Dendritic cell treated with granulocyte-macrophage colony-stimulating factor and Interleukin-4, amounts not matched to agents 40 ng/mL and 50 ng/mL, for 4 days (primary cell): Measurements from ENCODE around the gene NLRP11.
"Not testable (repeated sequence)": the region's sequence is repeated elsewhere in the genome, so short reads cannot be mapped to it uniquely, and the experiment has no call there.

Experiments used
- H3K27ac Mint-ChIP-seq: one replicate; pipeline ENCODE4 v1.8.0; 2022; ENCODE audit warnings: mild to moderate bottlenecking, mixed read lengths
- H3K27me3 Mint-ChIP-seq: one replicate; pipeline ENCODE4 v1.8.0; 2022; ENCODE audit warnings: mild to moderate bottlenecking, mixed read lengths
- H3K36me3 Mint-ChIP-seq: one replicate; pipeline ENCODE4 v1.8.0; 2022; ENCODE audit warnings: low read depth, mixed read lengths
- H3K4me1 Mint-ChIP-seq: one replicate; pipeline ENCODE4 v1.8.0; 2022; ENCODE audit warnings: low read depth, mixed read lengths
- H3K4me3 Mint-ChIP-seq: one replicate; pipeline ENCODE4 v1.8.0; 2022; ENCODE audit warnings: mild to moderate bottlenecking, moderate library complexity, mixed read lengths
- H3K9me3 Mint-ChIP-seq: one replicate; pipeline ENCODE4 v1.8.0; 2022; ENCODE audit warnings: mixed read lengths
- intact Hi-C: fragments of 100-400 bp; cut with micrococcal nuclease; formaldehyde crosslinking; loops from one replicate; pipeline ENCODE4 v1.15.0; 2022

The NLRP11 gene

GRCh38 chr19:55756808-55757207 is 75.0 kb downstream of the NLRP11 start:
- intact Hi-C loops, H3K4me3 Mint-ChIP-seq, H3K27me3 Mint-ChIP-seq, H3K4me1 Mint-ChIP-seq, H3K36me3 Mint-ChIP-seq, H3K27ac Mint-ChIP-seq: not testable (repeated sequence)
- H3K9me3 Mint-ChIP-seq = peaks cover 49% of the 10 kb centered on the region

- intact Hi-C loops = no loop called here
- Mint-ChIP-seq H3K27me3 (no peaks in the 10 kb centered on the region), H3K27ac (no peak overlapping the region), H3K4me3 (no peak overlapping the region), H3K9me3 (peaks cover 20% of the 10 kb centered on the region), H3K36me3 (no peaks in the 10 kb centered on the region), H3K4me1 (no peaks in the 10 kb centered on the region)
Measured at GRCh38 chr19:55753401-55753800, 78.4 kb downstream of the NLRP11 start.

- H3K4me3 Mint-ChIP-seq = no peak overlapping the region
- no peaks in the 10 kb centered on the region for H3K27me3 Mint-ChIP-seq
- H3K27ac Mint-ChIP-seq = no peak overlapping the region
- H3K9me3 Mint-ChIP-seq = peaks cover 10% of the 10 kb centered on the region
- H3K36me3 Mint-ChIP-seq = no peaks in the 10 kb centered on the region
- no peaks in the 10 kb centered on the region for H3K4me1 Mint-ChIP-seq
- intact Hi-C loops = no loop called here
Measured at GRCh38 chr19:55750715-55751114, 81.1 kb downstream of the NLRP11 start.

GRCh38 chr19:55738302-55738701 is 93.5 kb downstream of the NLRP11 start, which contains the start of gene NLRP9:
NLRP9 (minus strand) TSS chr19:55738402; CDS start chr19:55738374, 28 bp downstream.
- Mint-ChIP-seq H3K36me3 (no peaks in the 10 kb centered on the region), H3K27ac (no peak within 1 kb of the TSS), H3K4me1 (no peaks in the 10 kb centered on the region), H3K4me3 (no peak within 1 kb of the TSS), H3K27me3 (no peaks in the 10 kb centered on the region), H3K9me3 (peaks cover 7% of the 10 kb centered on the region)
- intact Hi-C loops = no loop called here
